GM19035 (cell line): ENCODE measurements around the gene VSIG10L2.

Experiments
- ATAC-seq: cut with Tn5 transposase; IDR thresholded peaks from one replicate; pipeline ENCODE4 v1.9.1; 2021; ENCODE audit not compliant: unreplicated experiment

The VSIG10L2 gene

GRCh38 chr11:125929445-125930075 is 16.3 kb upstream of the VSIG10L2 start:
- no peak for ATAC-seq

- no peak for ATAC-seq
Measured at GRCh38 chr11:125930076-125930450, 15.8 kb upstream of the VSIG10L2 start.

GRCh38 chr11:125931116-125931515 is 14.7 kb upstream of the VSIG10L2 start:
- ATAC-seq, result no peak

GRCh38 chr11:125931668-125932067 is 14.2 kb upstream of the VSIG10L2 start:
- ATAC-seq, result no peak

GRCh38 chr11:125932301-125932700 is 13.5 kb upstream of the VSIG10L2 start:
- no peak for ATAC-seq

- no peak for ATAC-seq
Measured at GRCh38 chr11:125933030-125933813, 12.6 kb upstream of the VSIG10L2 start.

- no peak for ATAC-seq
Measured at GRCh38 chr11:125934473-125934872, 11.4 kb upstream of the VSIG10L2 start.

GRCh38 chr11:125935056-125935455 is 10.8 kb upstream of the VSIG10L2 start:
- no peak for ATAC-seq

GRCh38 chr11:125935618-125936199 is 10.1 kb upstream of the VSIG10L2 start:
- ATAC-seq, result no peak

- no peak for ATAC-seq
Measured at GRCh38 chr11:125938418-125938817, 7.4 kb upstream of the VSIG10L2 start.

GRCh38 chr11:125939081-125939521 is 6.7 kb upstream of the VSIG10L2 start:
- ATAC-seq, result no peak

GRCh38 chr11:125940145-125940544 is 5.7 kb upstream of the VSIG10L2 start:
- ATAC-seq, result no peak

GRCh38 chr11:125941267-125941618 is 4.6 kb upstream of the VSIG10L2 start:
- ATAC-seq, result no peak

- no peak for ATAC-seq
Measured at GRCh38 chr11:125941619-125942611, 3.9 kb upstream of the VSIG10L2 start.

GRCh38 chr11:125942771-125943428 is 2.9 kb upstream of the VSIG10L2 start:
- ATAC-seq, result no peak

- ATAC-seq, result no peak
Measured at GRCh38 chr11:125943661-125944349, 2.0 kb upstream of the VSIG10L2 start.

- ATAC-seq, result no peak
Measured at GRCh38 chr11:125944350-125945010, 1.4 kb upstream of the VSIG10L2 start.

- ATAC-seq, result no peak
Measured at GRCh38 chr11:125945011-125945796, 640 bp upstream of the VSIG10L2 start.
